Measurements from ENCODE around the gene ACBD6.
A peak's percentile ranks its signal among the peaks of the same experiment; 100 is the strongest.

ACBD6 gene

DNA sequence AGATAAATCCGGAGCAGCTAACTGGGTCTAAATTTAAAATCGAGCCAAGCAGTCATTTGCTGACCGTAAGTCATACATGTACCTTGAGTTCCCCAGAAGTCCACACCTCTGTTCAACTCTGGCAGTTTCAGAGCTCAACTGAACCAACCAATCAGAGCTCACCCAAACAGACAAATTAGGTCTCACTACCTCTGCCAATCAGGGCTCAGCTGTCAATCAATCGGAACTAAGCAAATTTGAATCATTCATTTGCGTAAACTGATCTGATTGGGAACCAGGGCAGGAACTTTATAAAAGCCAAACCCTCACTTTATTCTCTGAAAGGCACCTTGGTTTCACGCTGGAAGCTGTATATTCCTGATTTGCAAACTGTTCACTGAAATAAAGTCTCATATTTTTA, 11.2 kb upstream of the ACBD6 start:
- Mint-ChIP-seq H3K27ac (no peak overlapping the region), H3K36me3 (ENCODE audit: low read depth) (no peaks in the 10 kb centered on the region), H3K4me1 (ENCODE audit: low read depth) (peaks cover 3% of the 10 kb centered on the region), H3K27me3 (no peaks in the 10 kb centered on the region), H3K9me3 (no peaks in the 10 kb centered on the region), H3K4me3 (no peak overlapping the region)
- no peak for DNase-seq

GRCh38 chr1:180510882-180511281, 8.5 kb upstream of the ACBD6 start:
- H3K27ac Mint-ChIP-seq = no peak overlapping the region
- H3K36me3 Mint-ChIP-seq (ENCODE audit: low read depth) = no peaks in the 10 kb centered on the region
- DNase-seq = no peak
- no peak overlapping the region for H3K4me3 Mint-ChIP-seq
- no peaks in the 10 kb centered on the region for H3K27me3 Mint-ChIP-seq
- H3K4me1 Mint-ChIP-seq (ENCODE audit: low read depth) = peaks cover 8% of the 10 kb centered on the region
- no peaks in the 10 kb centered on the region for H3K9me3 Mint-ChIP-seq

GRCh38 chr1:180508725-180509097, 6.3 kb upstream of the ACBD6 start:
- Mint-ChIP-seq H3K9me3 (no peaks in the 10 kb centered on the region), H3K27ac (no peak overlapping the region), H3K27me3 (no peaks in the 10 kb centered on the region), H3K4me1 (ENCODE audit: low read depth) (peaks cover 5% of the 10 kb centered on the region), H3K4me3 (no peak overlapping the region), H3K36me3 (ENCODE audit: low read depth) (no peaks in the 10 kb centered on the region)
- no peak for DNase-seq

- Mint-ChIP-seq H3K9me3 (no peaks in the 10 kb centered on the region), H3K27ac (no peak overlapping the region), H3K36me3 (ENCODE audit: low read depth) (no peaks in the 10 kb centered on the region), H3K4me1 (ENCODE audit: low read depth) (peaks cover 11% of the 10 kb centered on the region), H3K4me3 (no peak overlapping the region), H3K27me3 (no peaks in the 10 kb centered on the region)
- no peak for DNase-seq
Observed at GRCh38 chr1:180507795-180508724, 5.7 kb upstream of the ACBD6 start.

DNA sequence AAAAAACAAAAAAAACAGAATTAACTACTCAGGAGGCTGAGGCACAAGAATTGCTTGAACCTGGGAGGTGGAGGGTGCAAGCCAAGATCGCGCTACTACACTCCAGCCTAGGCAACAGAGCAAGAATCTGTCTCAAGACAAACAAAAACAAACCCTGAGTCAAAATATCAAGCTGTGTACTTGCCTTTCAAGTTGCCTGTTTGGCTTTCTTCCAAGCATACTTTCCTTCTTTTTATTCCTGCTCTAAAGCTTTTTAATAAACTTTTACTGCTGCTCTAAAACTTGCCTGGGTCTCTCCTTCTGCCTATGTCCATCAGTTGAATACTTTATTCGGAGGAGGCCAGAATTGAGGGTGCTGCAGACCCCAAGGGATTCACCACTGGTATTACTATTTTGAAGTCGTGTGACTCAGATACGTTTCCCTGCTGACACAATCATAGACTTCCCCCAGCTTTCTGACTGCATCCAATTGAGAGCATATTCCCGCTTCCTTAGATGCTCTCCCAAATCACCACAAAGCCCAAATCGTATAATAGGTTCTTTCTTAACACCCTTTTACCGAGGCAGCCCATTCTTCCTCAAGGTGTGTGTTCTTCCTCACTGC, 3.5 kb upstream of the ACBD6 start:
- Mint-ChIP-seq H3K4me1 (ENCODE audit: low read depth) (peaks cover 25% of the 10 kb centered on the region), H3K27me3 (no peaks in the 10 kb centered on the region), H3K4me3 (no peak overlapping the region), H3K27ac (no peak overlapping the region), H3K9me3 (no peaks in the 10 kb centered on the region), H3K36me3 (ENCODE audit: low read depth) (peaks cover 15% of the 10 kb centered on the region)
- no peak for DNase-seq

DNA sequence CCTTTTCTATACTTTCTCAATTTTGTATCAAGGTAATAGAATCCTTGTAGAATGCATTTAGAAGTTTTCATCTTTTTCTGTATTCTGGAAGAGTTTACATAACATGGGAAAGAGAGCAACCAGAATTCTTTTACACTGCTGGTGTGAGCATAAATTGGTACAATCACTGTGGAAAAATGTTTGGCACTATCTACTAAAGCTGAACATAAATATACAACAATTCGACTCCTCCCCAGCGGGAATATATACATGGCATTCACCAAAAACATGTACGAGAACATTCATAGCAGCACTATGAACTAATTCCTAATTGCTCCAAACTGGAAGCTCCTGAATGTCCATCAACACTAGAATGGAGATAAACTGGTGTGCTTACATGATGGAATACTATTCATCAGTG, 1.8 kb upstream of the ACBD6 start:
- no peak for DNase-seq
- peaks cover 30% of the 10 kb centered on the region for H3K36me3 Mint-ChIP-seq (ENCODE audit: low read depth)
- H3K27me3 Mint-ChIP-seq = no peaks in the 10 kb centered on the region
- H3K4me1 Mint-ChIP-seq (ENCODE audit: low read depth) = peaks cover 39% of the 10 kb centered on the region
- H3K27ac Mint-ChIP-seq = no peak overlapping the region
- H3K9me3 Mint-ChIP-seq = no peaks in the 10 kb centered on the region
- H3K4me3 Mint-ChIP-seq = no peak overlapping the region

GRCh38 chr1:180503280-180503862, 994 bp upstream of the ACBD6 start:
- Mint-ChIP-seq H3K27me3 (no peaks in the 10 kb centered on the region), H3K27ac (peak overlapping the region; percentile 97), H3K4me1 (ENCODE audit: low read depth) (peaks cover 44% of the 10 kb centered on the region), H3K36me3 (ENCODE audit: low read depth) (peaks cover 35% of the 10 kb centered on the region), H3K4me3 (peak overlapping the region; percentile 96), H3K9me3 (no peaks in the 10 kb centered on the region)
- DNase-seq = no peak

GRCh38 chr1:180501865-180502360, 464 bp downstream of the ACBD6 start:
- Mint-ChIP-seq H3K9me3 (no peaks in the 10 kb centered on the region), H3K36me3 (ENCODE audit: low read depth) (peaks cover 47% of the 10 kb centered on the region), H3K4me1 (ENCODE audit: low read depth) (peaks cover 48% of the 10 kb centered on the region), H3K4me3 (peak overlapping the region; percentile 96), H3K27me3 (no peaks in the 10 kb centered on the region), H3K27ac (peak overlapping the region; percentile 97)
- no peak for DNase-seq

DNA sequence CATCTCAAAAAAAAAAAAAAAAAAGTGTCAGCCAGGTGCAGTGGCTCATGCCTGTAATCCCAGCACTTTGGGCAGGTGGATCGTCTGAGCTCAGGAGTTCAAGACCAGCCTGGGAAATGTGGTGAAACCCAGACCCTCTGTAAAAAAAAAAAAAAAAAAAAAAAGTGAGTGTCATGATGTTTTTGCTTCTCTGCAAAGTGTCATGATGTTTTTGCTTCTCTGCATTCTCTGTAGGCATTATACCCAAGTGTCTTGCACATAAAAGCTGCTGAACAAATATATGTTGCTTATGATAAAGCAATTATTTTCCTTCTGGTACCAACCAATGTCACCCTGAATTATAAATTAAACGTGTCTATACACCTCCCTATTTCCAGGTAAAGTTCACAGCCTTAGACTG, 1.7 kb downstream of the ACBD6 start:
- no peak for DNase-seq
- Mint-ChIP-seq H3K36me3 (ENCODE audit: low read depth) (peaks cover 58% of the 10 kb centered on the region), H3K4me1 (ENCODE audit: low read depth) (peaks cover 56% of the 10 kb centered on the region), H3K4me3 (peak overlapping the region; percentile 96), H3K27me3 (no peaks in the 10 kb centered on the region), H3K27ac (no peak overlapping the region), H3K9me3 (no peaks in the 10 kb centered on the region)

GRCh38 chr1:180498594-180498993, 3.8 kb downstream of the ACBD6 start:
- peaks cover 78% of the 10 kb centered on the region for H3K36me3 Mint-ChIP-seq (ENCODE audit: low read depth)
- no peaks in the 10 kb centered on the region for H3K9me3 Mint-ChIP-seq
- H3K4me3 Mint-ChIP-seq = no peak overlapping the region
- no peaks in the 10 kb centered on the region for H3K27me3 Mint-ChIP-seq
- no peak for DNase-seq
- H3K4me1 Mint-ChIP-seq (ENCODE audit: low read depth) = peaks cover 62% of the 10 kb centered on the region
- no peak overlapping the region for H3K27ac Mint-ChIP-seq

- no peak overlapping the region for H3K4me3 Mint-ChIP-seq
- H3K36me3 Mint-ChIP-seq (ENCODE audit: low read depth) = peaks cover 81% of the 10 kb centered on the region
- H3K4me1 Mint-ChIP-seq (ENCODE audit: low read depth) = peaks cover 56% of the 10 kb centered on the region
- DNase-seq = no peak
- H3K27ac Mint-ChIP-seq = no peak overlapping the region
- no peaks in the 10 kb centered on the region for H3K27me3 Mint-ChIP-seq
- H3K9me3 Mint-ChIP-seq = no peaks in the 10 kb centered on the region
Observed at GRCh38 chr1:180497826-180498225, 4.6 kb downstream of the ACBD6 start.

DNA sequence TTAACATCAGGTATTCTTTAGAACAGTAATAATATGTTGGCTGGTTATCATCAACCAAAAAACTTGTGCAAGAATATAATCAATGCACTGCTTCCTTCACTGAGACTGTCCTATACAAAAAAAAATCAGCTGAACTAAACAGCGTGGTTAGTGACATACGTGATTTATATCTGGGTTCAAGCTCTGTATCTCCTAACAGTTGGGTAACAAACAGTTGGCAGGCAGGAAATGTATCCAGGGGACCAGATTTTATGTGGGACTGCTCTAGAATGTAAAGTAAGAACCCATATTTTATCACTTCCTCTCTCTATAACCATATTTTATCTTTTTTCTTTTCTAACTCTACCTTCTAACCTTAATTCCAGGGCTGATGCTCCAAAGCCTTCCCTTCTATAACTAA, 8.0 kb downstream of the ACBD6 start:
- Mint-ChIP-seq H3K4me1 (ENCODE audit: low read depth) (peaks cover 31% of the 10 kb centered on the region), H3K4me3 (no peak overlapping the region), H3K9me3 (no peaks in the 10 kb centered on the region), H3K27me3 (no peaks in the 10 kb centered on the region), H3K27ac (no peak overlapping the region), H3K36me3 (ENCODE audit: low read depth) (peaks cover 73% of the 10 kb centered on the region)
- no peak for DNase-seq

- peaks cover 17% of the 10 kb centered on the region for H3K4me1 Mint-ChIP-seq (ENCODE audit: low read depth)
- peaks cover 75% of the 10 kb centered on the region for H3K36me3 Mint-ChIP-seq (ENCODE audit: low read depth)
- DNase-seq = no peak
- no peaks in the 10 kb centered on the region for H3K27me3 Mint-ChIP-seq
- H3K9me3 Mint-ChIP-seq = no peaks in the 10 kb centered on the region
- no peak overlapping the region for H3K27ac Mint-ChIP-seq
- H3K4me3 Mint-ChIP-seq = no peak overlapping the region
Observed at GRCh38 chr1:180489976-180490375, 12.4 kb downstream of the ACBD6 start.

GRCh38 chr1:180489313-180489712, 13.1 kb downstream of the ACBD6 start:
- Mint-ChIP-seq H3K4me1 (ENCODE audit: low read depth) (peaks cover 12% of the 10 kb centered on the region), H3K36me3 (ENCODE audit: low read depth) (peaks cover 70% of the 10 kb centered on the region), H3K9me3 (no peaks in the 10 kb centered on the region), H3K4me3 (no peak overlapping the region), H3K27me3 (no peaks in the 10 kb centered on the region), H3K27ac (no peak overlapping the region)
- DNase-seq = no peak

DNA sequence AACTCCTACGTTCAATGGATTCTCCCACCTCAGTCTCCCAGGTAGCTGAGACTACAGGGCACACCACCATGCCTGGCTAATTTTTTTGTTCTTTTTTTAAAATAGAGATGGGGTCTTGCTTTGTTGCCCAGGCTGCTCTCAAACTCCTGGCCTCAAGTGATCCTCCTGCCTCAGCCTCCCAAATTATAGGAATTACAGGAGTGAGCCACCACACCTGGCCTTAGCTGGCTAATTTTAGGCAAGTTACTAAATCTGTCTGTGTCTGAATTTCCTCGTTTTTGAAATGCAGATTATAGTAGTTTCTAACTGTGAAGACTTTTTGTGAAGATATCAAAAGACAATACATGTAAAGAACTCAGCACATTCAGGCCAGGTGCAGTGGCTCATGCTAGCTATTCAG, 13.7 kb downstream of the ACBD6 start:
- peaks cover 11% of the 10 kb centered on the region for H3K4me1 Mint-ChIP-seq (ENCODE audit: low read depth)
- no peaks in the 10 kb centered on the region for H3K27me3 Mint-ChIP-seq
- no peak overlapping the region for H3K27ac Mint-ChIP-seq
- no peak overlapping the region for H3K4me3 Mint-ChIP-seq
- no peak for DNase-seq
- H3K9me3 Mint-ChIP-seq = no peaks in the 10 kb centered on the region
- peaks cover 70% of the 10 kb centered on the region for H3K36me3 Mint-ChIP-seq (ENCODE audit: low read depth)

Data from activated T-cell treated with anti-CD3 and anti-CD28 coated beads, Interleukin-2, amount 50 U/mL, for 24 hours (primary cell).